Measurements from ENCODE around the gene ITPR1.

Gene ITPR1

DNA sequence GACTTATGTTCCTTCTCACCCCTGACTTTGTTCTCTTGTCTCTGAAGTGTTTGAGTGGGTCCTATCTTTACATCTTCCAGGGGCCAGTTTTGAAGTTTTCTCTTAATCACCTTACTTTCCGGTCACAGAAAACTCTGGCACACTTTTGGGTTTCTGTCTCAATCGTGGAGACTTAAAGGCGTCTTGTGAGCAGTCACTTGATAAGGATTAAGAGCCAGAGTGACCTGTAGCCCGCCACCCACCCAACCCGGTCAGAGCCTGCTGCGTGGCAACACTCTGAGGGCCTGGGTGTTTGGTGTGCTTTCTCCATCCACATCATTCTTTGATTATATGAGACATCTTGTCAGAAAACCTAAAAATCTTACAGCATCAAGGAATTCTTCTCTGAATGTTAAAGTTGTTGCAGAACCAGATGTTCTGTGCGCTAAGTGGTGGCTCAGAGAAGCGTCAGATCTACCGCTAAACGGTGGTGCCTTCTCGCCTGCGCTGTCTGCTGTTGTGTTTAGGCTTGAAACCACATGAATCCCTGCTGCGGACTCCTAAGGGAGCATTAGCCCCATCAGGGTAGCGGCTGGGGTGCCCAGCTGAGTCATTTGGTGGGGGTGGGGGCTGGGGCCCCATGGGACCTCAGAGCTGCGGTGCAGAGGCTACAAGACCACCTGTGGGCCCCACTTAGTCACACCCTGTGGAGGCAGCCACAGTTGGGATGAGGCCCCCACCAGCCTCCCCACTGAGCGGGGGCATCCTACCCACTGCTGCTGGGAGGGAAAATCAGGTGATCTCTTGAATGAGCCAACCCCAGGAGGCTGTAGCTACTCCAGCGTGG, 327.4 kb downstream of the ITPR1 start:
- TF ChIP-seq, protein P1, sequence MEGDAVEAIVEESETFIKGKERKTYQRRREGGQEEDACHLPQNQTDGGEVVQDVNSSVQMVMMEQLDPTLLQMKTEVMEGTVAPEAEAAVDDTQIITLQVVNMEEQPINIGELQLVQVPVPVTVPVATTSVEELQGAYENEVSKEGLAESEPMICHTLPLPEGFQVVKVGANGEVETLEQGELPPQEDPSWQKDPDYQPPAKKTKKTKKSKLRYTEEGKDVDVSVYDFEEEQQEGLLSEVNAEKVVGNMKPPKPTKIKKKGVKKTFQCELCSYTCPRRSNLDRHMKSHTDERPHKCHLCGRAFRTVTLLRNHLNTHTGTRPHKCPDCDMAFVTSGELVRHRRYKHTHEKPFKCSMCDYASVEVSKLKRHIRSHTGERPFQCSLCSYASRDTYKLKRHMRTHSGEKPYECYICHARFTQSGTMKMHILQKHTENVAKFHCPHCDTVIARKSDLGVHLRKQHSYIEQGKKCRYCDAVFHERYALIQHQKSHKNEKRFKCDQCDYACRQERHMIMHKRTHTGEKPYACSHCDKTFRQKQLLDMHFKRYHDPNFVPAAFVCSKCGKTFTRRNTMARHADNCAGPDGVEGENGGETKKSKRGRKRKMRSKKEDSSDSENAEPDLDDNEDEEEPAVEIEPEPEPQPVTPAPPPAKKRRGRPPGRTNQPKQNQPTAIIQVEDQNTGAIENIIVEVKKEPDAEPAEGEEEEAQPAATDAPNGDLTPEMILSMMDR (IDR thresholded peaks at IDR 0.05; ENCODE audit: low read depth, low read length) = no peak
- DNase-seq (ENCODE audit: low read depth in 2 of 2) = no peak
- H3K4me3 ChIP-seq (replicated peaks in 1 of 2; ENCODE audit: low read depth in 2 of 2, low read length in 2 of 2) = no peak overlapping the region

DNA sequence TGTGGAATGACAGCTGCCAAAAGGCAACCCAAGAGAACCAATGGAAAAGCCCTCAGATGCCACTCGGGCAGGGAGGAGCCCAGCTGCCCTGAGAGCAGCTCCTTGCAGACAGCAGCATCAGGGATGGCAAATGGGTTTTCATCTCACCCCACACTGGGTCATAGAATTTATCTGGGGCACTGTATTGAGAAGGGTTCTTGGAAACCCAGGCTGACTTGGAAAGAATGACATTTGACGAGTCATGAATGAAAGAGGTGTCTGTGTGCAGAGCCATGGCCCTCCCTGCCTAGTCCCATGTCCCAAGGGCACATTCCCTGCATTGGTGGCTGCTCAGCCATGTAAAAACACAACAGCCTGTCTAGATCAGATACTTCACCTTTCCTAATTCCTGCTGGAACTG, 328.2 kb downstream of the ITPR1 start:
- H3K4me3 ChIP-seq (replicated peaks in 1 of 2; ENCODE audit: low read depth in 2 of 2, low read length in 2 of 2) = no peak overlapping the region
- TF ChIP-seq, protein P1 (IDR thresholded peaks at IDR 0.05; ENCODE audit: low read depth, low read length) = no peak
- no peak for DNase-seq (ENCODE audit: low read depth in 2 of 2)

DNA sequence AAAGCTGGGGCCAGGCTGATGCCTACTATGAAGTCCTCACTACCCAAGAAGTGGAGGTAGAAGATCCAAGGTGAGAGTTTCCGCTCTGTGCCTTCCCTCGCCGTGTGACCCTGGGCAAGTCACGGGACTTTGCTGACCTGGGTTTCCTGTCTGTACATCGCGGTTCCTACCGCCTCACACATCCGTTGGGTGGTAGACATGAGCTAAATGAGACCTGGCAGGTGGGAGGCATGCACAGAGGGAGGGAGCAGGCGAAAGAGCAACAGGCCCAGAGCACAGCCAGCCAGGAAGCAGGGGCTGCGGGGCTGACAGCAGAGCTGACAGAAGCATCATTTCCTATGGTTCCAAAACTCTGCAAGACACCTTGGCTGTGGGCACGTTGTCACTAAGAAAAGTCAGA, 328.8 kb downstream of the ITPR1 start:
- TF ChIP-seq, protein P1 (IDR thresholded peaks at IDR 0.05; ENCODE audit: low read depth, low read length) = no peak
- H3K4me3 ChIP-seq (replicated peaks in 1 of 2; ENCODE audit: low read depth in 2 of 2, low read length in 2 of 2) = no peak overlapping the region
- DNase-seq (ENCODE audit: low read depth in 2 of 2) = no peak

DNA sequence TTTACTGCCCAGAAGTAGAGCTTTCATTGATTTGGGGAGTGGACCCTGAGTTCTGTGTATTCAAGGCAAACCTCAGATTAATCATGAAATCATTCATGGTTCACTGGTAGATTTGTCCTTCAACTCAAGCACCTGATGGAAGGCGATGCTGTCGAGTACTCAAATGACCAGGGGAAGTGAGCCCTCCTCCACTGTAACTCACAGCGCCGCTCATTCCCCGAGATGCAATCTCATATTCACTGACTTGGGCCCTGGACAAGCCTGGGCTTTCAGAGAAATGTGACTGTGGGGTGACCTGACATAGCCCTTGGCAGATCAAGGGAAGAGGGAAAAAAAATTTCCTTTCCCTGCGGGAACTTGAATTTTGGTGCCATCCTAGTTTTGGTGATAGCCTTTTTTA, 329.4 kb downstream of the ITPR1 start:
- TF ChIP-seq, protein P1 (IDR thresholded peaks at IDR 0.05; ENCODE audit: low read depth, low read length) = no peak
- DNase-seq (ENCODE audit: low read depth in 2 of 2) = no peak
- no peak overlapping the region for H3K4me3 ChIP-seq (replicated peaks in 1 of 2; ENCODE audit: low read depth in 2 of 2, low read length in 2 of 2)

- TF ChIP-seq, protein P1 (IDR thresholded peaks at IDR 0.05; ENCODE audit: low read depth, low read length) = no peak
- no peak overlapping the region for H3K4me3 ChIP-seq (replicated peaks in 1 of 2; ENCODE audit: low read depth in 2 of 2, low read length in 2 of 2)
- DNase-seq (ENCODE audit: low read depth in 2 of 2) = no peak
Observed at GRCh38 chr3:4823385-4823784, 330.2 kb downstream of the ITPR1 start.

GRCh38 chr3:4823986-4824925, 331.1 kb downstream of the ITPR1 start:
- TF ChIP-seq, protein P1 (IDR thresholded peaks at IDR 0.05; ENCODE audit: low read depth, low read length) = no peak

More at GRCh38 chr3:4823986-4824925, 331.1 kb downstream of the ITPR1 start:
- DNase-seq (ENCODE audit: low read depth in 2 of 2) = no peak
- no peak overlapping the region for H3K4me3 ChIP-seq (replicated peaks in 1 of 2; ENCODE audit: low read depth in 2 of 2, low read length in 2 of 2)

All from cardiac fibroblast (primary cell).